ENCODE data around the gene CACNA1A.
"Not testable (repeated sequence)": the region's sequence is repeated elsewhere in the genome, so short reads cannot be mapped to it uniquely, and the experiment has no call there.

Gene CACNA1A

DNA sequence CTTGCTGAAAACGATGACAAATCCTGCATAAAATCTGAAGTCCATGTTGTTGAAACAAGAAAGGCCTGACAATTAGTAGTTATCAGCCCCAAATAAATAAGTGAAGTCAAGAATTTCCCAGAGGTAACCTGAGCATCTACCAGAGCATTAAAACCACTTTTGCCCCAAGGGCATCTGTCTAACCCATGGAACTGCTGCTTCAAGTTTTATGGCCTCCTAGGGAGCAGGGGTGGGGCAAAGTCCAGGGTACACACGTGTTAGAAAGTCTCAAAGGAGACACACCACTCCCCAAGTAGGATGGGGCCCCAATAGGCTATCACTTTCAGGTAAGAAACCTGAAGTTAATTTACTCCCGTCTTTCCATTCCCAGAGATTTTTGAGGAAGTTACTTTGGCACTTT lies 81.1 kb downstream of the CACNA1A start:
- DNase-seq, result no peak

DNA sequence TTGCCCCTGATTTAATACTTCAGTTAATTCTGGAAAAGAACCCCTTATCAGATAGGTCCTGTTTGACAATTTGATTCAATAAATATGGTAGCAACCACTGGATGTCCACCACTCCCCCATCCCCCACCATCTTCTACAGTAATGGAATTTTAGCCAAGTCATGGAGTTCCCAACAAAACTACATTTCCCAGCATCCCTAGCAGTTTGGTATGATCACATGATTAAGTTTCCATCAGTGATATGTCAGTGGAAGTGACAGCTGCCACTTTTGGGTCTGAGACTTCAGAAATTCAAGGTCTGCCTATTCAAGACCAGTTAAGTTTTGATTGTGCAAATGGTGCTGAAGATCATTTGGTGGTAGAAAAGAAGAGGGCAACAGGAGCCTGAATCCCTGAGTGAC lies 85.5 kb downstream of the CACNA1A start:
- DNase-seq, result no peak

DNA sequence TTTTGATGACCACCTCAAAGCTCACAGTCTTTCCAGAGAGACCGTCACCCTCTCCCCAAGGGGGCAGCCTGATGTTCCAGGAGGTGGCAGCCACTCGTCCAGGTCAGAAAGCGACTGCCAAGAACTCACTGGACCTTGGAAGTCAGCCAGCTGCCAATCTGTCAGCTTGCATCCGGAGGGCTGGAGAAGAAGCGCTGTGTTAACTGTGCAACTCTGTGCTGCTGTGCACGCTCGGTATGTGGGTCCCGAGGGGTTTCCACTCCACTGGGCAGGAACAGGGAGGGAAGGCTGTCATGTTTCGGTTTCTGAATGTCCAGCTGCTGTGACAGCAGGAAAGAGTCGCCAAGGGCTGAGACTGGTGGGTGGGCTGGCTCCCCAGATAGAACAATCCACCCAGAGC lies 89.2 kb downstream of the CACNA1A start:
- no peak for DNase-seq

DNA sequence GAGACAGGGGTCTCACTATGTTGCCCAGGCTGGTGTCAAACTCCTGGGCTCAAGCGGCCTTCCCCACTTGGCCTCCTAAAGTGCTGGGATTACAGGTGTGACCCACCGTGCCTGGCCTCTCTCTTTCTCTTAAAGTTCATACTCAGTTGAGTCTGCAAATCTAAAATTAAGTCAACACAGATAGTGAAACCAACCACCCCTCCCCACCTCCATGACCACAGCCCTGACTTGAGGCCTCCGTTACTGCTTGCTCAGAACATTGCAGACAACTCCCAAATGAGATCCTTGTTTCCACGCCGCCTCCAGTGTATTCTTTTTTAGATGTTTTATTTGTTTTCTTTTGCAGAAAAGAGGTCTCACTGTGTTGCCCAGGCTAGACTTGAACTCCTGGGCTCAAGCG lies 94.4 kb downstream of the CACNA1A start:
- DNase-seq, result no peak

DNA sequence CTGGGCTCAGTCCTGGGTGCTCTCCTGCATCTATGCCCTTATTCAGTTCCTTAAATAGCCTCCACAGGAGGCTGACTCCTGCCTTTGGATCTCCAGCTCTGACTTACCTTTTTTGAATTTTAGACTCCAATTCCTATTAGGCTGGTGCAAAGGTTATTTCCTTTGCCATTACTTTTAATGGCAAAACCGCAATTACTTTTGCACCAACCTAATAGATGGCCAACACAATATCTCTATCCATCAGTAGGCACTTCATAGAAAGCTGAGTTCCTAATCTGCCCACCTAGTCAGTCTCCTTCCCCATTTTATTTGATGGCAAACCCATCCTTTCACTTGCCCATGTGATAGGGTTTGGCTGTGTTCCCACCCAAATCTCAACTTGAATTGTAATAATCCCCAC lies 95.3 kb downstream of the CACNA1A start:
- DNase-seq, result no peak

DNA sequence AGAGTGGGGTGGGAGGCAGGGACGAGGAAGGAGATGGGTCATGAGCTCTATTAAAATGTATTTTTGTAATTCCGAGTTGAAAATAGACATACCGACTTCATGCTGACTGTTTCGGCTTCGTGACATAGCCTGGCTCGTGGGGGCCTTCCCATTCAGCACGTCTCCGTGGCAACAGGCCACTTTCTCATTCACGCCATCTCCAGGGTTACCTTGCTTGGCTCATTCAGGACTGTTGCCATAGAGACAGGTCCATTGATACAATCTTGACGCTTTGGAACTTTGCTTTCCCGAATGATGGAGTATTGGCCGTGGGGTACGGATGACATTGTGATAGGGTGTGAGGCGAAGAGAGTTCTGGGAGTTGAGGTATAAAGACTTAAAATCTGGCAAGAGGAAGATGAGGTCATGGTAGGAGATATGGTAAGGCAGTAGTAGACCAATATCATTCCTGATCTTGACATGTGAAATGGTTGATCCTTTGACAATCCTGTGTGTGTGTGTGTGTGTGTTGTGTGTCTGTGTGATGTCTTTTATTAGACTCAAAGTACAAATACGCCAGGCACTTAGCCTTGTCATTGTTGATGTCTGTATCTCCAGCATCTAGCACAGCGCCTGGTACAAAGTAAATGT lies 97.3 kb downstream of the CACNA1A start:
- DNase-seq, result no peak

DNA sequence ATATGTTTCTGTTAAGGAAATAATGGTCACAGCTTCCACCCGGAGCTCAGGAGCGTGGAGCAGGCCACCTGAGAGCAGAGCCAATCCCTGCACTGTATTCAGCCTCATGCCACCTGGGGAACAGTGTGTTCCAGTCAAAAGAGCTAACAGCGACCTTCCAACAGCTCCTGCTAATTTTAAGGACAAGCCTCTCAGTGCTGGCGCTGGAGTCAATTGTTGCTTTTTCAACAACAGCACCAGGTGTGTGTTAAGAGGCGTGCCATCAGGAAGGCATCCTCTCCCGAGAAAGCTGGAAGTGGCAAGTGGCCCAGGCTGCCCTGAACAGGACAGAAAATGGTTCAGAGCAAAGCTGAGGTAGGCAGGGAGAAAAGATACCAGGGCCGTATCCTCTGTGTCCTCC lies 102.0 kb downstream of the CACNA1A start:
- DNase-seq, result no peak

DNA sequence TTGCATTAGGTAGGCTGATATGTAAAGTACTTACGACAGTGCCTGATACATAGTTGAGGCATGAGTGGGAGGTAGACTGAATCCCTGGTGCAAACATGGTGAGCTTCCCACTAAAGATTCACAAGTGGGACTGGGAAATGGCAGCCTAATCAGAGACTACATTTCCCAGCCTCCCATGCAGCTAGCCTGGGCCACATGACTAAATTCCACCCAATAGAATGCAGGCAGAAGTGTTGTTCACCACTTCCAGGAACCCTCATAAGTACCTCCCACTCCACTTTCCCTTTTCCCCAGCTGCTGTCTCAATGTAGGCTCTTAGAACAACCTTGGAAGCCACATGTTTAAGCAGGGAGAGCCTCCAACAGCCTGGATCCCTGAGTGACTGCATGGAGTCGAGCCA lies 104.9 kb downstream of the CACNA1A start:
- no peak for DNase-seq

DNA sequence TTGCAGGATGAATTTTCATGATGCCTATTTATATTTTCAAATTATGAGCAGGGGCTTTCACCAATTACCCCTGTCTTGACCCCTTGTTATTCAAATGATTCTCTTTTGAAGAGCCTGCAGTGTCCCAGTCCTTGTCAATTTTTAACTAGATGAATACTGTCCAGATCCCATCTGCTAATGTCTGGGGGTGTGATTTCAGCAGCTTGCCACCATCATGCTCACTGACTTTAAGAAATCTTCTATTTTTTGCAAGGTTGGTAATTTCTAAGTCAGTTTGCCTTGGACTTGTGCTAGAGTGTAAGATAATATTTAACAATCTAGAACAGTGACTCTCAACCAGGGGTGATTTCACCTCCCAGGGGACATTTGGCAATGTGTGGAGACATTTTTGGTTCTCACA lies 106.0 kb downstream of the CACNA1A start:
- DNase-seq, result no peak

DNA sequence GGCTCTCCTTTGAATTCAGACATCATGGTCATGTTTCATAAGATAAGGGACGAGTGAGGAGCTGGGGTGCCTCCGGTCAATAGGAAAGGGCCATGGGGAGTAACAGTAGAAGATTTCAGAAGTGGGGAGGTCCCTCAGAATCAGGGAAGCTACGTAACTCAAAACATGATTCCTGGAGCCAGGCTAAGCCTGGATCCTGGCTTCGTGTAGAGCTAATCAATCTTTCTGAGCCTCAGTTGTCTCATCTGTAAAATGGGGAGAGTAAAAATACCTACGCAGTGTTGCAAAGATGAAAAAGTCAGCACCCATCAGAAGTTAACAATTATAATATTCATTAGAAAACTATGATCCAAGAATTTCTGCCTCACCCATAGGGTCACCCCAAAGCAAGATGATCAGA lies 106.5 kb downstream of the CACNA1A start:
- no peak for DNase-seq

DNA sequence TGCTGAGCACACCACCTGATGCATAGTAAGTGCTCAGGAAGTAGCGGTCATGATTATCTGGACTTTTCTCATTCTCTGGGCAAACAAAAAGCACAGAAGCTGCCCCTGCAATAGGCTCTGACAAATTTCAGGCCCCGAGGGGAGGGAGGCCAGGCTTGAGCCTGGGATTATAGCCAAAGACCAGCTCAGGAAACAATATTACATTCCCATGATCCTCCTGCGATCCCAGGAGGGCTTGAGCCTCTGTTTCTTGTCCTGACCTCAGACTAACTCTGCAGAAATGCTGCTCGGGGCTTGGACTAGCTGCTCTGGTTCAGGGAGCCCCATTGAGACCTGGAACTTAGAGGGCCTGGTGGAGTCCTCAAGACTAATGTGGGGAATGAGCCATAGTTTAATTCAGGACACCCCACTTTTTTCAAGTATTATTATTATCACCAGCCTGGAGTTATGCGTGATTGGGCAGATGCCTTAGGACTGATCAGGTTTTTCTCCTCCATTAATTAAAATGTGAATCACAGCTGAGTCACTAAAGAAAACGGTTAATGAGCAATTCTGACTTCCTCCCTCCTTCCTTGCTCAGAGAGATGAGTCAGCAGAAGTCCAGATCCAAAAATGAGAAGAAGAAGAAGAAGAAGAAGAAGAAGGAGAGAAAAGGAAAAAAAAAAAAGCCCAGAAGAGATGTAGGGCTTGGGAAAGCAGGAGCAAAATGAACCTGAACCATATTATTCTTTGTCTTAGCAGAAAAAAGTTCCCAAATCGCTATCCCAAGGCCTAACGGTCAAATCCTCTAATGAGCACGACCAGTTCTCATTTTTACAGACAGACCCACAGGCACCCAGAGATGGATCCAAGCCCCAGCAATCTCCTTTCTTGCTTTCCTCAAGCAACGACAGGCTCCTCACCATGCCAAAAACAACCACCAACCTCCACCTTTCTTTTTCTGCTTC lies 107.2 kb downstream of the CACNA1A start:
- DNase-seq, result no peak

DNA sequence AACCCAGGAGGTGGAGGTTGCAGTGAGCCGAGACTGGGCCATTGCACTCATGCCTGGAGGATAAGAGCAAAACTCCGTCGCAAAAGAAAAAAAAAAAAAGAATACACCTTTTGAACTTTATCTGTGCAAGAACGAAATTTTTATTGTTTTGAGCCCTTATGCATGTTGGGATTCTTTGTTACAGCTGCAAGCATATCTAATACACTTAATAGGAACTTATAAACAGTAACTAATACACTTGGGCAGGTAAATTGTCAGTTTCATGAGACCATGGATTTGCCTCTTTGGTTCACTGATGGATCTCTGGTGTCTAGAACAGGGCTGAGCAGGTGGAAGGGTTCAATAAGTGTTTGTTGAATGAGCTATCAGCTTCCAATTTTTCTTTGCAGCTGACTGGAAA lies 108.1 kb downstream of the CACNA1A start:
- DNase-seq, result no peak

DNA sequence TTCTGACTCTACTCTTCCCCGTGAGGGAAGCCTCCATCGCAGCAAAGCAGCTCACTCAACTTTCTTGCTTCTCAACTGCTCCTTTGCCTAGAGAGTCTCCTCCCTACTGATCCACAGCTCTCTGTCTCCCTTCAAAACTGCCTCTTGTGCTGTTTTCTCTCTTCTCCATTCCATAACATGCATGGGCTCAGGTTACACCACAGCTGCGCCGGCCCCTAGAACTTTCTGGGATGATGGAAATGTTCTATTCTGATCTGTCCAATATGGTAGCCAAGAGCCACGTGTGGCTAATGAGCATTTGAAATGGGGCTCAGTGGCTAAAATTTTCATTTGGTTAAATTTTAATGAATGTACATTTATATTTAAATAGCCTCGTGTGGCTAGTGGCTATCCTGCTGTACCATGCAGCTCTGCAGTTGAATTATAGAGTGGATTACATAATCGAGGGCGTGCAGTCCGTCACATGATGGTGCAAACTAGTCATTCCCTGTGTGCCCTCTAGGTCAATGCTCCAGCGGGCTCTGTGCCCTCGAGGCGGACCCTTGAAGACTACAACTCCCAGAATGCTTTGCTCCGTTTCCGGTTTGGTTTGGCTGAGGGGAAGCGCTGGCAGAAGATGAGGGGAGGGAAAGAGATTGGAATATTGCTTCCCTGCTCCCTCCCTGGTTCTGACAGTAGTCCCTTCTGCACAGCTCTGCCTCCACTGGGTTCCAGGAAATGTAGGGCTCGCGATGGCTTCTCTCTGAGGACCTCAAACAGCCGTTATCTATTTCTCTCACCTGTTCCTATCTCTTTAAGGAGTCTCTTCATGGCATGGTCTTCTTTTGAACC lies 109.8 kb downstream of the CACNA1A start:
- DNase-seq, result no peak

DNA sequence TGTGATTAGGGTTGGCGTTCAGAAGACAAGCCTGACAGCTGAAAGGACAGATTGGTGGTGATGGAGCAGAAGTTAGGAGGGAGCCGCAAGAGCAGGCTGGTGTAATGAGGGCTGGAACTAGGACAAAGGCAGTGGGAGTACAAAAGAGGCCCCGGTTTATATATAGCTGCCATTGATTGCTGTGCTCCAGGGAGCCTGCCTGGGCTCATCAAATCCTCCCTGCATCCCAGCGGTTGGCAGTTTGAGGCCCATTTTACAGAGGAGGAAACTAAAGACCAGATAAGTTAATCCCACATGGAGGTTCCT lies 123.7 kb downstream of the CACNA1A start:
- no peak for DNase-seq

DNA sequence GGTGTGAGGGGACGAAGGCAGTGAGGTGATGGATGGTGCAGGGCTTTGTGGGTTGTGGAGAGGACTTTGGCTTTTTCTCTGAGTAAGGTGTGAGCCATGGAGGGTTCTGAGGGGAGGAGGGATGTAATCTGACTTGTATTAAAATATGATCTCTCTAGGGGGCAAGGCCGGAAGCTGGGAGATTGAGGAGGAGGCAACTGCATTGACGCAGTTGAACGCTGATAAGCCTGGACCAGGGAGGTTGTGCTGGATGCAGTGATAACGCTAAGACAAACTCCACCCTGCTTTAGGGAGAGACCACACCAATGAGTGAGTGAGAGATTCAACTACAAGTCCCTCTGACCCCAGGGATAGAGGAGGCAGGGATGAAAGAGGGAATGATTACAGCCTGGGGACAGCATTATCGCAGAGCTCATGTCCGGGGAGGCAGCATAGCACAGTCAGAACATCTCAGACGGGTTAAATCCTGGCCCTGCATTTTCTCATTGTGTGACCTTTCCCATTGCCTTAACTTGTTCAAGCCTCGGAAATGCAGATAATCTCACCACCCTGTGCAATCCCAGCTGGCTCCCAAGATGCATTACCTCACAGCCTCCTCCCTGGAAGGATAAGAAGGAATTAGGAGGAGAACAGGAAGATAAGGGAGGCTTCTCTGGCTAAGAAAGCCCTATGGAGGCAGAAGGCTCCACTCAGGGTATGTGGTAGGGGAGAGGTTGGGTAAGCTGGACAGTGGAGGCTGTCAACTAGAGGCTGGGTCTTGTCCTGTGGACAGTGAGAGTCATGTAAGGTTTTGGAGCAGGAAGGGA lies 124.2 kb downstream of the CACNA1A start:
- DNase-seq, result no peak

DNA sequence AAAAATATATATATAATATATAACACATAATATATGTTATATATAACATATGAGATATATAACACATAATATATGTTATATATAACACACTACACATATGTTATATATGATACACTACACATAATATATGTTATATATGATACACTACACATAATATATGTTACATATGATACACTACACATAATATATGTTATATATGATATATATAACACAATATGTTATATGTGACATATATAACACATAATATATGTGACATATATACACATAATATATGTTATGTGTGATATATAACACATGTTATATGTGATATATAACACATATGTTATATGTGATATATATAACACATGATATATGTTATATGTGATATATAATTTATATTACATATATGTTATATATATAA lies 129.7 kb downstream of the CACNA1A start:
- DNase-seq, result no peak

DNA sequence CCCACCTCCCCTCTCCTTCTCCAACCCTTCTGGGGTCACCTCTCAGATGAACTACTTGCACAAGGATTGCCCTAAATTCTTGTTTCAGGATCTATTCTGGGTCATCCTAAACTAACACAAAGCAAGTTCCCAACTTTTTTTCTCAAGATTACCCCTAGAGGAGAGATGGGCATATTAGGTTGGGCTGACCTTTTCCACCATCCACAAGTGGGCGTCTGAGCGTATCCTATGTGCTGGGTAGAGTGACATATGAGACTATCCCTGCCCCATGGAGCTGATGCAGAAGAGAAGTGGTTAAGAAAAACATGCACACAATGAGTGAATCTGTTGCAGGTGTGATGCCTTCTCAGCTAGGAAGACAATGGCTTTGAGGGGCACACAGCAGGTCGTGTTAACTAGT lies 132.7 kb downstream of the CACNA1A start:
- no peak for DNase-seq

DNA sequence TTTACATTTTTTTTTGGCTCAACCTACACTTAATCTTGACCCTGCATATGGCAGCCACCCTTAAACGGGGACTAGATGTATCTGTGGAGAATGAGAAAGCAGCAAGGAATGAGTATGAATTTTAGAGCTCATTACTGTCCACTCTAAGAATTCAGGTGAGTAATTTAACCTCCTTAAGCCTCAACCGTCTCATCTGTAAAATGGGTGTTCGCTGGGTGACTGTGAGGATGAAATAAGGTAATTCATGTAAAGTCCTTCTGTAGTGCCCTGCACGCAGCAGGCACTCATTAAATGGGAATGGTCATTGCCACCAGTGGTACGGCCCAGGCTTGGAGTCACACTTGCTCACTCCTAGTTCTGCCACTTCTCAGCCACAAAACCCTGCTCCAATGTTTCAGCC lies 135.3 kb downstream of the CACNA1A start:
- no peak for DNase-seq

DNA sequence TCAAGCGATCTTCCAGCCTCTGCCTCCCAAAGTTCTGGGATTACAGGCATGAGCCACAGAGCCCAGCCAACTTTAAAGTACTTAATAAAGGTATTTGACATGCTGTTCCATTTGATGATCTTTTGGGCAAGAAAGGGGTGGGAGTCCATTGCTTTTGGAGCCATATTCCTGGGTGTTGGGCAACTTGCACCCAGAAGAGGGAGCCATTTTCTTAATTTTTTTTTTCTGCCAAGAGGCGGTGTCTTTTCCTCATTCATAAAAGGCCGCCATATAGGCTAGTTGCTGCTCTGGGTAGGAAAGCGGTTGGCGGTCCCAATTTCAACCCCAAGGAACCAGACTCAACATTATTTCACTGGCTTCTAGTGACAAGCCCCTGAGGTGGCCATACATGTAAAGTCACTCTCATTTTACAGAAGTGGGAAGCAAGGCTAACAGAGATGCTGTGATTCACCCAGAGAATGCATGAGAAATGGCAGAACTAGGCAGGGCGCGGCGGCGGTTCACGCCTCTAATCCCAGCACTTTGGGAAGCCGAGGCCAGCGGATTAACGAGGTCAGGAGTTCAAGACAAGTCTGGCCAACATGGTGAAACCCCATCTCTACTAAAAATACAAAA lies 139.6 kb downstream of the CACNA1A start:
- DNase-seq, result peak; percentile 14 to 38

DNA sequence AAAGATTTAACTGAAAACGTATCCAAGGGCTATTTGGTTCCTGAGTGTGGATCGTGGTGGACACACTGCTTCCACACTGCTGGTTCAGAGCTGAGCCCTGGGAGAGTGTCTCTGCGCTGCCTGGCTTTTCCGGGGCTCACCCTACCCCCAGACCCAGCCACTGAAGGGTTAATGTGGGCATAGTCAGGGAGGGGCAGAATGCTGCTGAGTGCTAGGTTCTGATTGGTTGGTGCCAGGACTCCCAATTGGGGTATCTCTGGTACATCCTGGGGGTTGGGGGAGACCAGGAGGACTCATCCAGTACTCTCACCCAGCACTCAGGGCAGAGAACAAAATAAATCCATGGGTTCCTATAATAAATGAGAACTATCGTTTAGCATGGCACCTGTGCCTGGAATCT lies 142.3 kb downstream of the CACNA1A start:
- no peak for DNase-seq

DNA sequence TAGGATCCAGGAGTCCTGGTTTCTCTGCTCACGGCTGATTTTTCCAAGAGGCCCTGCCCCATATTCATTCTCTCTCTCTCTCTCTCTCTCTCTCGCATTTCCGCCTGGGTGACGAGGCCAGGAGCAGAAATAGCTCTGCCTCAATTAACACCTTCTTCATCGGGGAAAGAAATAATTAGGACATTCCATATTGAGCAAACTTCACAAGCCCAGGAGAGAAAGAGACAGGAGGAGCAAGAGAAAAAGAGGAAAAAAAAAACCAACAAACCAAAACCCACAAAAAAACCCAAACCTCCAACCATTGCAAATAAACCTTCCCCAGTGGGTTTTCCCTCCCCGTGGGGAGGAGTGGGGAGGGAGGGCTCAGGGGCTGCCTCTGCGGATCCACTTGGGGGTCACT lies 143.0 kb downstream of the CACNA1A start:
- no peak for DNase-seq

DNA sequence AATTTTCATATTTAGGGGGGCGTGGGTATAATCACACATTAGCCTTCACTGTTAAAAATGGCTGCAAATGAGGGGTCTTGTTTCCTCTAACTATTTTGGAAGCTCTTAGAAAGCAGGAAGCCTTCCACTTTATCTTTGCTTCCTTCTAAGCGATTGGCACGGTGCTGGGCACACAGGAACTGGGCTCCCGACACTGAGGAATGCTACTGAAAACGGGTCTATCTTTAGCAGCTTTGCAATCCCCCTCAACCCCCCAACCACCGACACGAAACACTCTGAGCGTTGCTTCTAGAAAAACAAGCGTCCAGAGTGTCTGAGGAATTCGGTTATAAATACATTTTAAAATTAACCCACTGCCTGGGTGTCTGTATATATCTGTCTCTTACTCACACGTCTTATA lies 143.6 kb downstream of the CACNA1A start:
- DNase-seq, result no peak

DNA sequence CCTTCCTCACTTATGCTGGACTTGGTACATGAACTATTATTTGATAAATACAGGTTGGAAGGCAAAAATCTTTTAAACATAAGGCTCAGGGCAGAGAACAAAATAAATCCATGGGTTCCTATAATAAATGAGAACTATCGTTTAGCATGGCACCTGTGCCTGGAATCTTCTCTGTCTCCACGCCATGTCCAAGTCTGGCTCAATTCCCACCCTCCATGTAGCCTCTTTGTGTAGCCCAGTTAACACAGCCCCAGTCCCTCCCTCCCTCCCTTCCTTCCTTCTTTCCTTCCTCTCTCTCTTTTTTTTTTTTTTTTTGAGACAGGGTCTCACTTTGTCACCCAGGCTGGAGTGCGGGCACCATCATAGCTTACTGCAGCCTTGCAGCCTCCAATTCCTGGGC lies 144.6 kb downstream of the CACNA1A start:
- DNase-seq, result not testable (repeated sequence)

All from AML-193 (cell line).